Panc1 (cell line): ENCODE results near the gene BCR. TPM values are rescaled to one million over a fixed set of nuclear protein-coding genes. Genes with fewer than 3 reads are reported as not detected.

Experiments
- ATAC-seq: fragments of 200-7000 bp; cut with Tn5 transposase; 2 replicates; pipeline ENCODE4 v1.9.1; 2020; ENCODE audit warnings: mild to moderate bottlenecking, moderate library complexity
- BruUV-seq: library from RNA; stranded (reverse); fragments of 400-500 nt; replicated peaks from 2 replicates; lab custom pipeline; 2021; lab: Mats Ljungman, UMichigan
- CTCF ChIA-PET: fragments of 300-600 bp; sonication (Branson Sonifier 250); formaldehyde crosslinking; loops from one replicate; lab custom pipeline; 2022; ENCODE audit warnings: antibody characterized with exemption; lab: Charles Lee
- POLR2A ChIA-PET: fragments of 300-600 bp; sonication (Branson Sonifier 250); formaldehyde crosslinking; loops from one replicate; lab custom pipeline; 2022; ENCODE audit warnings: antibody characterized with exemption; lab: Charles Lee
- DNase-seq: peaks from one replicate; pipeline ENCODE4 v3.0.0-alpha.2; 2010; ENCODE audit warnings: low read depth, low spot score
- H3K27ac ChIP-seq: 2 replicates; pipeline ENCODE4 v1.5.1; 2011; ENCODE audit warnings: mild to moderate bottlenecking, low read length, inconsistent platforms
- H3K27me3 ChIP-seq: fragments of 200-500 bp; sonication (Bioruptor generic); 2 replicates; pipeline ENCODE4 v1.6.0; 2014; ENCODE audit warnings: low read length, inconsistent platforms; ENCODE audit not compliant: control insufficient read depth, insufficient read depth
- H3K36me3 ChIP-seq: fragments of 200-500 bp; sonication (Bioruptor generic); 2 replicates; pipeline ENCODE4 v1.5.1; 2014; ENCODE audit warnings: inconsistent platforms, mild to moderate bottlenecking, low read length, moderate library complexity; ENCODE audit not compliant: control insufficient read depth, insufficient read depth
- H3K4me1 ChIP-seq: 2 replicates; pipeline ENCODE4 v1.5.1; 2011; ENCODE audit warnings: inconsistent platforms, mild to moderate bottlenecking, low read length, moderate library complexity; ENCODE audit not compliant: control insufficient read depth, insufficient read depth
- H3K4me3 ChIP-seq, 2 experiments: 2 replicates each; pipeline ENCODE4 v1.5.1; 2011 to 2012; ENCODE audit warnings: low read depth in 2 of 2, low read length in 2 of 2, mild to moderate bottlenecking in 2 of 2, inconsistent platforms in 1 of 2, moderate library complexity in 1 of 2
- H3K9me3 ChIP-seq: fragments of 200-500 bp; sonication (Bioruptor generic); 2 replicates; pipeline ENCODE4 v1.5.1; 2014; ENCODE audit warnings: low read depth, mild to moderate bottlenecking, inconsistent platforms, low read length, moderate library complexity; ENCODE audit not compliant: control insufficient read depth, insufficient read depth
- CTCF ChIP-seq: fragments of 450-650 bp; IDR thresholded peaks from 2 replicates; pipeline ENCODE4 v1.5.1; 2017; ENCODE audit warnings: mild to moderate bottlenecking
- POLR2AphosphoS5 ChIP-seq: IDR thresholded peaks from 2 replicates; pipeline ENCODE4 v1.6.1; 2012; ENCODE audit warnings: mild to moderate bottlenecking, low read depth, low read length, moderate library complexity
- REST ChIP-seq, 2 experiments: IDR thresholded peaks; 2 replicates each; pipeline ENCODE4 v1.6.1; 2011 to 2012; ENCODE audit warnings: low read depth in 2 of 2, control low read depth in 1 of 2, low read length in 1 of 2, mild to moderate bottlenecking in 1 of 2, moderate library complexity in 1 of 2; ENCODE audit not compliant: insufficient read depth in 1 of 2
- SIN3A ChIP-seq: IDR thresholded peaks from 2 replicates; pipeline ENCODE4 v1.6.1; 2012; ENCODE audit warnings: low read depth, mild to moderate bottlenecking, low read length, moderate library complexity, borderline replicate concordance; ENCODE audit not compliant: insufficient read depth
- TCF7L2 ChIP-seq: IDR thresholded peaks from 2 replicates; pipeline ENCODE4 v1.6.1; 2011; ENCODE audit warnings: mild to moderate bottlenecking, low read depth, low read length, inconsistent platforms
- in situ Hi-C: cut with HindIII; loops from 2 replicates; pipeline ENCODE4 v1.10.0; 2016; ENCODE audit warnings: low sequenced_read_pairs, low pct_unique_long_range_greater_than_20kb
- intact Hi-C: fragments of 100-400 bp; cut with micrococcal nuclease; formaldehyde crosslinking; loops from one replicate; pipeline ENCODE4 v1.10.0; 2022; ENCODE audit not compliant: unreplicated experiment
- total RNA-seq: library from RNA; stranded (reverse); gene quantifications from one replicate; pipeline ENCODE4 v1.2.1, GENCODE V29; 2021; ENCODE audit not compliant: unreplicated experiment

Gene BCR
- total RNA-seq, 1 experiment from 2014 or later, result 32.1 TPM

GRCh38 chr22:23237841-23238240 lies 57.5 kb downstream of the BCR start:
- H3K4me1 ChIP-seq, result no peaks in the 10 kb centered on the region
- intact Hi-C loops, result loop anchor here (2.0 kb wide), 1 partner anchor 21 kb away; no protein-coding TSS in a partner anchor
- no peaks in the 10 kb centered on the region for H3K9me3 ChIP-seq
- H3K36me3 ChIP-seq, result no peaks in the 10 kb centered on the region
- in situ Hi-C loops, result no loop called here
- no peak for ATAC-seq
- ChIA-PET CTCF (no interaction called here), POLR2A (no interaction called here)
- no peak for DNase-seq
- TF ChIP-seq SIN3A (no peak), REST (IDR thresholded peaks at IDR 0.05; ENCODE audit: insufficient read depth in 1 of 2, low read depth in 2 of 2, low read length in 1 of 2) (no peak), TCF7L2 (no peak), POLR2AphosphoS5 (no peak), CTCF (no peak)
- H3K4me3 ChIP-seq, result no peak overlapping the region
- H3K27ac ChIP-seq, result no peak overlapping the region
- no TSS peak for BruUV-seq
- no peaks in the 10 kb centered on the region for H3K27me3 ChIP-seq

GRCh38 chr22:23238707-23239106 lies 58.4 kb downstream of the BCR start:
- ChIA-PET POLR2A (no interaction called here), CTCF (no interaction called here)
- Histone ChIP-seq H3K4me1 (no peaks in the 10 kb centered on the region), H3K4me3 (no peak overlapping the region), H3K27ac (no peak overlapping the region), H3K27me3 (no peaks in the 10 kb centered on the region), H3K9me3 (no peaks in the 10 kb centered on the region), H3K36me3 (no peaks in the 10 kb centered on the region)
- BruUV-seq, result no TSS peak
- intact Hi-C loops (no loop called here), in situ Hi-C loops (no loop called here)
- ATAC-seq (no peak), DNase-seq (no peak)
- TF ChIP-seq CTCF, result no peak
- TF ChIP-seq TCF7L2, result no peak
- no peak for TF ChIP-seq REST (IDR thresholded peaks at IDR 0.05; ENCODE audit: insufficient read depth in 1 of 2, low read depth in 2 of 2, low read length in 1 of 2)
